GM19238 (cell line): ENCODE measurements around the gene RUNX2.

Experiments used
- DNase-seq: peaks from one replicate; pipeline ENCODE4 v3.0.0; 2011; ENCODE audit warnings: low spot score; ENCODE audit not compliant: insufficient read length

RUNX2 gene

GRCh38 chr6:45411959-45412358 is 83.8 kb downstream of the RUNX2 start:
- no peak for DNase-seq

GRCh38 chr6:45415315-45415714 is 87.2 kb downstream of the RUNX2 start:
- no peak for DNase-seq

GRCh38 chr6:45415788-45416518 is 87.8 kb downstream of the RUNX2 start:
- DNase-seq, result no peak

- DNase-seq, result no peak
These were observed 88.6 kb downstream of the RUNX2 start for GRCh38 chr6:45416700-45417099.

GRCh38 chr6:45417436-45417835 is 89.3 kb downstream of the RUNX2 start:
- no peak for DNase-seq

- DNase-seq, result no peak
These were observed 91.5 kb downstream of the RUNX2 start for GRCh38 chr6:45419571-45420082.

GRCh38 chr6:45420083-45420908 is 92.2 kb downstream of the RUNX2 start:
- DNase-seq, result no peak

GRCh38 chr6:45420909-45421708 is 93.0 kb downstream of the RUNX2 start:
- no peak for DNase-seq

GRCh38 chr6:45421709-45422502 is 93.8 kb downstream of the RUNX2 start:
- no peak for DNase-seq

GRCh38 chr6:45422503-45423110 is 94.5 kb downstream of the RUNX2 start:
- DNase-seq, result no peak

GRCh38 chr6:45423111-45423823 is 95.1 kb downstream of the RUNX2 start:
- DNase-seq, result no peak

- no peak for DNase-seq
These were observed 95.8 kb downstream of the RUNX2 start for GRCh38 chr6:45423824-45424450.

- no peak for DNase-seq
These were observed 96.3 kb downstream of the RUNX2 start for GRCh38 chr6:45424451-45424861.

GRCh38 chr6:45426251-45426650 is 98.1 kb downstream of the RUNX2 start:
- DNase-seq, result no peak

GRCh38 chr6:45427726-45428125 is 99.6 kb downstream of the RUNX2 start:
- no peak for DNase-seq

- no peak for DNase-seq
These were observed 100.6 kb downstream of the RUNX2 start for GRCh38 chr6:45428727-45429126.

- DNase-seq, result no peak
These were observed 102.6 kb downstream of the RUNX2 start for GRCh38 chr6:45430590-45431202.

- DNase-seq, result no peak
These were observed 103.4 kb downstream of the RUNX2 start for GRCh38 chr6:45431317-45432065.
